T-helper 2 cell treated with Interferon-gamma antibody and Interleukin-4, amounts not matched to agents 5 μg/mL and 100 μg/mL, for 36 hours (primary cell): Measurements from ENCODE around the gene ZNF12.
"Not testable (repeated sequence)": the region's sequence is repeated elsewhere in the genome, so short reads cannot be mapped to it uniquely, and the experiment has no call there.

Experiments used
- DNase-seq: peaks from one replicate; pipeline ENCODE4 v3.0.0; 2021; ENCODE audit warnings: low spot score
- H3K27ac Mint-ChIP-seq: one replicate; pipeline ENCODE4 v1.8.0; 2021; ENCODE audit warnings: mild to moderate bottlenecking, mixed read lengths
- H3K27me3 Mint-ChIP-seq: one replicate; pipeline ENCODE4 v1.8.0; 2021; ENCODE audit warnings: low read depth, mixed read lengths
- H3K36me3 Mint-ChIP-seq: one replicate; pipeline ENCODE4 v1.8.0; 2021; ENCODE audit warnings: low read depth, mixed read lengths
- H3K4me1 Mint-ChIP-seq: one replicate; pipeline ENCODE4 v1.8.0; 2021; ENCODE audit warnings: low read depth, mixed read lengths
- H3K4me3 Mint-ChIP-seq: one replicate; pipeline ENCODE4 v1.8.0; 2022; ENCODE audit warnings: mild to moderate bottlenecking, moderate library complexity, mixed read lengths
- H3K9me3 Mint-ChIP-seq: one replicate; pipeline ENCODE4 v1.8.0; 2021; ENCODE audit warnings: mixed read lengths

The ZNF12 gene

GRCh38 chr7:6715898-6716297 is 9.2 kb upstream of the ZNF12 start:
- H3K4me3 Mint-ChIP-seq, result not testable (repeated sequence)

GRCh38 chr7:6714360-6714759 is 7.6 kb upstream of the ZNF12 start:
- Mint-ChIP-seq H3K4me1 (peaks cover 6% of the 10 kb centered on the region), H3K36me3 (no peaks in the 10 kb centered on the region), H3K27me3 (peaks cover 13% of the 10 kb centered on the region), H3K27ac (no peak overlapping the region), H3K4me3 (no peak overlapping the region), H3K9me3 (no peaks in the 10 kb centered on the region)
- DNase-seq, result no peak

More at GRCh38 chr7:6715898-6716297, 9.2 kb upstream of the ZNF12 start:
- DNase-seq, H3K4me1 Mint-ChIP-seq, H3K36me3 Mint-ChIP-seq, H3K9me3 Mint-ChIP-seq, H3K27ac Mint-ChIP-seq: not testable (repeated sequence)
- H3K27me3 Mint-ChIP-seq, result peaks cover 13% of the 10 kb centered on the region

- peaks cover 3% of the 10 kb centered on the region for H3K27me3 Mint-ChIP-seq
- peaks cover 14% of the 10 kb centered on the region for H3K4me1 Mint-ChIP-seq
- H3K9me3 Mint-ChIP-seq, result peaks cover 21% of the 10 kb centered on the region
- H3K4me3 Mint-ChIP-seq, result no peak overlapping the region
- DNase-seq, result no peak
- peaks cover 18% of the 10 kb centered on the region for H3K36me3 Mint-ChIP-seq
- H3K27ac Mint-ChIP-seq, result no peak overlapping the region
These were observed 3.1 kb upstream of the ZNF12 start for GRCh38 chr7:6709808-6710207.

DNA sequence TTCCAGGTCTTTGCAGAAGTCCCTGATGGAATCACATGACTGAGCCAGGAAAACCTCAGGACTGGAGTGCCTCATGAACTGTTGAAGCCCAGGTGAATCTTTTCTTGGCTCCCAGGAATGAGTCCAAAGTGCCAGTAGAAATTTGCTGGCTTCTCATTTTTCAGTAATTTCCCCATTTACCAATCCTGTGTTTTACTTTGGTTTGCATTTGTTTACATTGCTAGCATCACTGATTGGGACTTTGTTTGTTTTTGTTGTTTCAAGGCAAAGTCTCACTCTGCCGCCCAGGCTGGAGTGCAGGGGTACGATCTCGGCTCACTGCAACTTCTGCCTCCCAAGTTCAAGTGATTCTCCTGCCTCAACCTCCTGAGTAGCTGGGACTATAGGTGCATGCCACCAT is 1.6 kb upstream of the ZNF12 start:
- no peak overlapping the region for H3K27ac Mint-ChIP-seq
- peak overlapping the region; percentile 52 for H3K4me3 Mint-ChIP-seq
- no peak for DNase-seq
- H3K36me3 Mint-ChIP-seq, result peaks cover 31% of the 10 kb centered on the region
- peaks cover 20% of the 10 kb centered on the region for H3K4me1 Mint-ChIP-seq
- peaks cover 3% of the 10 kb centered on the region for H3K27me3 Mint-ChIP-seq
- peaks cover 28% of the 10 kb centered on the region for H3K9me3 Mint-ChIP-seq

GRCh38 chr7:6705959-6706665 is 635 bp downstream of the ZNF12 start:
- peaks cover 37% of the 10 kb centered on the region for H3K36me3 Mint-ChIP-seq

GRCh38 chr7:6701860-6702259 is 4.9 kb downstream of the ZNF12 start:
- no peak overlapping the region for H3K27ac Mint-ChIP-seq
- H3K36me3 Mint-ChIP-seq, result peaks cover 32% of the 10 kb centered on the region
- no peak for DNase-seq
- H3K27me3 Mint-ChIP-seq, result no peaks in the 10 kb centered on the region
- H3K4me3 Mint-ChIP-seq, result no peak overlapping the region
- peaks cover 55% of the 10 kb centered on the region for H3K9me3 Mint-ChIP-seq
- peaks cover 19% of the 10 kb centered on the region for H3K4me1 Mint-ChIP-seq

More at GRCh38 chr7:6705959-6706665, 635 bp downstream of the ZNF12 start:
- peaks cover 23% of the 10 kb centered on the region for H3K4me1 Mint-ChIP-seq
- H3K4me3 Mint-ChIP-seq, result peak overlapping the region; percentile 88
- H3K27ac Mint-ChIP-seq, result peak overlapping the region; percentile 77
- H3K9me3 Mint-ChIP-seq, result peaks cover 46% of the 10 kb centered on the region
- peak; percentile 32 for DNase-seq
- no peaks in the 10 kb centered on the region for H3K27me3 Mint-ChIP-seq

DNA sequence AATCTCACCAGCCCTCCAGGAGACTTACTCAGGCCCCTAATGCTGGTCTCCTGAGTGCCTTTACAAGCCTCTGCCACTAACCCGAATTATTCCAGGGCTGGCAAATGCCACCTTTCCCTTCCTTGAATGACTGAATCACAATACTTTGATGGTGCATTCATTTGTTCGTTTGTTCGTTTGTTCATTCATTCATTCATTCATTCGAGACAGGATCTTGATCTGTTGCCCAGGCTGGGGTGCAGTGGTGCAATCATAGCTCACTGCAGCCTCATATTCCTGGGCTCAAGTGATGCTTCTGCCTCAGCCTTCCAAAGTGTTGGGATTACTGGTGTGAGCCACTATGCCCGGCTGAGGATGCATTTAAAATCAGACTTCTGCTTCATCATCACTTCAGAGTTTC is 6.0 kb downstream of the ZNF12 start:
- Mint-ChIP-seq H3K27ac (no peak overlapping the region), H3K9me3 (peaks cover 55% of the 10 kb centered on the region), H3K36me3 (peaks cover 28% of the 10 kb centered on the region), H3K27me3 (no peaks in the 10 kb centered on the region), H3K4me3 (no peak overlapping the region), H3K4me1 (peaks cover 18% of the 10 kb centered on the region)
- DNase-seq, result no peak

DNA sequence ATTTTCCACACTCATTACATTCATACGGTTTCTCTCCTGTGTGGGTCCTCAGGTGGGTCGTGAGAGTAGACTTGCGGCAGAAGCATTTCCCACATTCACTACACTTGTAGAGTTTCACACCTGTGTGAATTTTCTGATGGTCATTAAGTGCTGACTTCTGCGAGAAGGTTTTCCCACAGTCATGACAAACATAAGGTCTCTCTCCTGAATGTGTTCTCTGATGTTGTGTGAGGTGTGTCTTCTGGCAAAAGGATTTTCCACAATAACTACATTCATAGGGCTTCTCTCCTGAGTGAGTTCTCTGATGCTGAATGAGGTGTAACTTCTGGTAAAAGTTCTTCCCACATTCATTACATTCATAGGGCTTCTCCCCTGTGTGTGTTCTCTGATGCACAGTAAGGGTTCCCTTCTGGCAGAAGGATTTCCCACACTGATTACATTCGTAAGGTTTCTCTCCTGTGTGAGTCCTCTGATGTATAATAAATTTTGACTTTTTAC is 15.1 kb downstream of the ZNF12 start:
- H3K4me1 Mint-ChIP-seq, result no peaks in the 10 kb centered on the region
- peaks cover 55% of the 10 kb centered on the region for H3K9me3 Mint-ChIP-seq
- DNase-seq, result no peak
- no peaks in the 10 kb centered on the region for H3K27me3 Mint-ChIP-seq
- H3K27ac Mint-ChIP-seq, result no peak overlapping the region
- peaks cover 29% of the 10 kb centered on the region for H3K36me3 Mint-ChIP-seq
- no peak overlapping the region for H3K4me3 Mint-ChIP-seq

- no peak for DNase-seq
- Mint-ChIP-seq H3K4me1 (no peaks in the 10 kb centered on the region), H3K9me3 (peaks cover 60% of the 10 kb centered on the region), H3K36me3 (peaks cover 34% of the 10 kb centered on the region), H3K27me3 (no peaks in the 10 kb centered on the region), H3K27ac (no peak overlapping the region), H3K4me3 (no peak overlapping the region)
These were observed 15.6 kb downstream of the ZNF12 start for GRCh38 chr7:6691103-6691502.

DNA sequence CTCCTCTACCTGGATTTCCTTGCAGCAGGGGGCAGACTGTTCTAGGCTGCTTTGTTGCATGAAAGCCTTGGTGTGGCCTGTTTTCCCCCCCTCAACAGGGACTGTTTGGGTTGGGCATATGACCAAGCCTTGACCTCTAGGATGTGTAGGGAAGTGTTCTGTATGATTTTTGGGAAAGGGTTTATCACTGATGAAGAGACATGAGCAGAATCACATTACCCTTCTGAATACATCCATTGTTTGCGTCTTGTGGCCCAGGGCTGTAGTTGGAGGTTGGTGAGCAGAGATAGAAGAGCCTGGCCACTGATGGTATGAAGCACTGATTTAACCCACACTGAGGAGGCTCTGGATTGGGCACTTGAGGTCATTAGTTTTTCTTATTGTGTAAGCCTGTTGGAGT is 26.6 kb downstream of the ZNF12 start:
- Mint-ChIP-seq H3K27ac (no peak overlapping the region), H3K9me3 (peaks cover 88% of the 10 kb centered on the region), H3K36me3 (peaks cover 24% of the 10 kb centered on the region), H3K4me3 (no peak overlapping the region), H3K4me1 (no peaks in the 10 kb centered on the region), H3K27me3 (no peaks in the 10 kb centered on the region)
- DNase-seq, result no peak

GRCh38 chr7:6675807-6676405 is 30.8 kb downstream of the ZNF12 start:
- Mint-ChIP-seq H3K27me3 (no peaks in the 10 kb centered on the region), H3K9me3 (peaks cover 77% of the 10 kb centered on the region), H3K27ac (no peak overlapping the region), H3K36me3 (peaks cover 12% of the 10 kb centered on the region), H3K4me1 (no peaks in the 10 kb centered on the region), H3K4me3 (no peak overlapping the region)
- DNase-seq, result no peak

GRCh38 chr7:6670851-6671250 is 35.9 kb downstream of the ZNF12 start:
- peaks cover 63% of the 10 kb centered on the region for H3K9me3 Mint-ChIP-seq
- not testable (repeated sequence) for H3K36me3 Mint-ChIP-seq, H3K27me3 Mint-ChIP-seq, DNase-seq, H3K4me1 Mint-ChIP-seq, H3K4me3 Mint-ChIP-seq, H3K27ac Mint-ChIP-seq

DNA sequence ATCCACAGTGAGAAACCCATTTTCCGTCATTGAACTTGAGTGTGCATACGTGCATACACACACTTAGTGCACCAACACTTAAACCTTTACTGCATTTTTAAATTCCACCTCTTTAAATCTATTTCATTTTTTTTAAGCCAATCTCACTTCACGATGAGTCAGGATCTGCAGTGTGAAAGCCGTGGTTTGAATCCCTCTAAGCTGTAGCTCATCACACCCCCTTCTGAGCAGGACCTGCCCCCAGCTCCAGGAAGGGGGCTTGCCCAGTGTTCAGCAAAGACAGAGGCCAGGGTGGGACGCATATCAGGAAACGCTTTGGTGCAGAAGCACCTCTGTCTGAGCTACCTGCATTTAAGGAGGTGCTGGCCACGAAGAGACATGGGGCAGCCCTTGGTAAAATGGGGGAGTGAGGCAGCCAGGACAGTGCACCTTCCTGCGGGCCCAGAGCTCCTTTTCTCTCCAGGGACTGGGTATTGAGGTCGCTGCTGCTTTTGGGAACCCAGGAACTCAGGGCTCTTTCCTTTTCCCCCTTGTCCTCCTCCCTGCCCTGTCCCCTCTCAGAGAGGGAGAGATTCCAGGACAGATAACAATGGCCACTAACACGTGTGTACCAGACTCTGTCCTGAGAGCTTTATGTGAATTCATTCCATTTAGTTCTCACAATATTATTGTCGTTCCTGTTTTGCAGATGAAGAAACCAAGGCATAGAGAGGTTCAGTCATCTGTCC is 48.0 kb downstream of the ZNF12 start:
- no peak for DNase-seq
- H3K4me3 Mint-ChIP-seq, result no peak overlapping the region
- peaks cover 13% of the 10 kb centered on the region for H3K27me3 Mint-ChIP-seq
- H3K27ac Mint-ChIP-seq, result no peak overlapping the region
- no peaks in the 10 kb centered on the region for H3K4me1 Mint-ChIP-seq
- H3K9me3 Mint-ChIP-seq, result no peaks in the 10 kb centered on the region
- peaks cover 11% of the 10 kb centered on the region for H3K36me3 Mint-ChIP-seq

GRCh38 chr7:6656413-6656812 is 50.3 kb downstream of the ZNF12 start:
- Mint-ChIP-seq H3K4me3 (no peak overlapping the region), H3K27me3 (peaks cover 3% of the 10 kb centered on the region), H3K4me1 (no peaks in the 10 kb centered on the region), H3K9me3 (no peaks in the 10 kb centered on the region), H3K27ac (no peak overlapping the region), H3K36me3 (peaks cover 19% of the 10 kb centered on the region)
- DNase-seq, result no peak
